ENCODE measurements around the gene AKT3. TPM values are rescaled to one million over a fixed set of nuclear protein-coding genes. Genes with fewer than 3 reads are reported as not detected.

The AKT3 gene
- total RNA-seq, 4 donors from 2014 or later: 8.5 to 16.0 (median 15.2) TPM

- no peaks in the 10 kb centered on the region for H3K27me3 ChIP-seq
- in situ Hi-C loops (cut with MboI; ENCODE audit: low sequenced_read_pairs in 4 of 4): no loop called here
- no peaks in the 10 kb centered on the region for H3K36me3 ChIP-seq
- intact Hi-C loops (cut with DNase I; ENCODE audit: low total_unique reads): no loop called here
- H3K27ac ChIP-seq: no peak overlapping the region
- no peak for TF ChIP-seq POLR2A (IDR thresholded peaks at IDR 0.05)
- TF ChIP-seq, protein P1, sequence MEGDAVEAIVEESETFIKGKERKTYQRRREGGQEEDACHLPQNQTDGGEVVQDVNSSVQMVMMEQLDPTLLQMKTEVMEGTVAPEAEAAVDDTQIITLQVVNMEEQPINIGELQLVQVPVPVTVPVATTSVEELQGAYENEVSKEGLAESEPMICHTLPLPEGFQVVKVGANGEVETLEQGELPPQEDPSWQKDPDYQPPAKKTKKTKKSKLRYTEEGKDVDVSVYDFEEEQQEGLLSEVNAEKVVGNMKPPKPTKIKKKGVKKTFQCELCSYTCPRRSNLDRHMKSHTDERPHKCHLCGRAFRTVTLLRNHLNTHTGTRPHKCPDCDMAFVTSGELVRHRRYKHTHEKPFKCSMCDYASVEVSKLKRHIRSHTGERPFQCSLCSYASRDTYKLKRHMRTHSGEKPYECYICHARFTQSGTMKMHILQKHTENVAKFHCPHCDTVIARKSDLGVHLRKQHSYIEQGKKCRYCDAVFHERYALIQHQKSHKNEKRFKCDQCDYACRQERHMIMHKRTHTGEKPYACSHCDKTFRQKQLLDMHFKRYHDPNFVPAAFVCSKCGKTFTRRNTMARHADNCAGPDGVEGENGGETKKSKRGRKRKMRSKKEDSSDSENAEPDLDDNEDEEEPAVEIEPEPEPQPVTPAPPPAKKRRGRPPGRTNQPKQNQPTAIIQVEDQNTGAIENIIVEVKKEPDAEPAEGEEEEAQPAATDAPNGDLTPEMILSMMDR (IDR thresholded peaks at IDR 0.05 in 4 of 5, conservative IDR thresholded peaks at IDR 0.05 in 1 of 5): no peak
- peaks cover 0 to under 1% of the 10 kb centered on the region in 2 donors for H3K4me1 ChIP-seq
- DNase-seq: no peak
- H3K9me3 ChIP-seq: no peaks in the 10 kb centered on the region
- H3K4me3 ChIP-seq: no peak overlapping the region
- no peak for ATAC-seq
Measured at GRCh38 chr1:243462929-243463697, 386.9 kb downstream of the AKT3 start.

- H3K27me3 ChIP-seq: no peaks in the 10 kb centered on the region
- ATAC-seq: no peak
- no peak for TF ChIP-seq POLR2A (IDR thresholded peaks at IDR 0.05)
- TF ChIP-seq, protein P1 (IDR thresholded peaks at IDR 0.05 in 4 of 5, conservative IDR thresholded peaks at IDR 0.05 in 1 of 5): no peak
- no peaks in the 10 kb centered on the region for H3K9me3 ChIP-seq
- H3K36me3 ChIP-seq: no peaks in the 10 kb centered on the region
- in situ Hi-C loops (cut with MboI; ENCODE audit: low sequenced_read_pairs in 4 of 4) (no loop called here), intact Hi-C loops (cut with DNase I; ENCODE audit: low total_unique reads) (no loop called here)
- H3K4me1 ChIP-seq: peaks cover 0 to 8% of the 10 kb centered on the region in 2 donors
- H3K4me3 ChIP-seq: no peak overlapping the region
- no peak overlapping the region for H3K27ac ChIP-seq
- DNase-seq: no peak
Measured at GRCh38 chr1:243461700-243462099, 388.3 kb downstream of the AKT3 start.

DNA sequence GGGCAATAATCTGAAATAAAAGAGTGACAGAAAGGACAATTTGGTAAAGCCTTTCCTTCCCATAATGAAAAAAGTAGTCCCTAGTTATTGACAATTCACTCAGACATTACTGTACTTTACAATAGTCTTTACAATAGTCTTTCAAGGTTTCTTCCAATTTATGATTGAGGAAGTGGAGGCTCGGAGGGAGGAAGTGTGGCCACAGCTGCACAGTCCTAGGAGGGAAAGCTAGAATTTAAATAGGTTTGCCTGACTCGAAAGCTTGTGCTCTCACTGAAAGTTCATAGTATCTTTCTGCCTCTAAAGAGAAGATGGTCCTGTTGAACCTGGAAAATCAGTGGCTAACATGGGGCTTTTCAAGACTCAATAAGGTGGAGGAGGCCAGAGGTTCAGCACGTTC lies 391.0 kb downstream of the AKT3 start:
- H3K4me3 ChIP-seq: no peak overlapping the region
- H3K4me1 ChIP-seq: peaks cover 0 to 8% of the 10 kb centered on the region in 2 donors
- H3K9me3 ChIP-seq: no peaks in the 10 kb centered on the region
- in situ Hi-C loops (cut with MboI; ENCODE audit: low sequenced_read_pairs in 4 of 4): no loop called here
- H3K27me3 ChIP-seq: no peaks in the 10 kb centered on the region
- H3K27ac ChIP-seq: no peak overlapping the region
- H3K36me3 ChIP-seq: no peaks in the 10 kb centered on the region
- intact Hi-C loops (cut with DNase I; ENCODE audit: low total_unique reads): no loop called here
- TF ChIP-seq, protein P1 (IDR thresholded peaks at IDR 0.05 in 4 of 5, conservative IDR thresholded peaks at IDR 0.05 in 1 of 5): no peak
- TF ChIP-seq POLR2A (IDR thresholded peaks at IDR 0.05): no peak
- no peak for DNase-seq
- no peak for ATAC-seq

GRCh38 chr1:243457363-243457982 lies 392.6 kb downstream of the AKT3 start:
- no peak for DNase-seq
- no peaks in the 10 kb centered on the region for H3K36me3 ChIP-seq
- intact Hi-C loops (cut with DNase I; ENCODE audit: low total_unique reads): no loop called here
- H3K9me3 ChIP-seq: no peaks in the 10 kb centered on the region
- ATAC-seq: no peak
- H3K27me3 ChIP-seq: no peaks in the 10 kb centered on the region
- in situ Hi-C loops (cut with MboI; ENCODE audit: low sequenced_read_pairs in 4 of 4): no loop called here
- peaks cover 0 to 8% of the 10 kb centered on the region in 2 donors for H3K4me1 ChIP-seq
- H3K4me3 ChIP-seq: no peak overlapping the region
- TF ChIP-seq, protein P1 (IDR thresholded peaks at IDR 0.05 in 4 of 5, conservative IDR thresholded peaks at IDR 0.05 in 1 of 5): no peak
- no peak for TF ChIP-seq POLR2A (IDR thresholded peaks at IDR 0.05)
- H3K27ac ChIP-seq: no peak overlapping the region

Measured in gastrocnemius medialis (tissue), 4 donors.